AG04450 (cell line): ENCODE data around the gene RING1. TPM values are rescaled to one million over a fixed set of nuclear protein-coding genes. Genes with fewer than 3 reads are reported as not detected.

ENCODE experiments used
- CTCF ChIA-PET: fragments of 300-600, 350-600 bp; formaldehyde crosslinking; extraction: SDS; loops from one replicate; lab custom pipeline; 2022; ENCODE audit warnings: antibody characterized with exemption, inconsistent platforms; lab: Charles Lee
- POLR2A ChIA-PET: fragments of 350-600 bp; formaldehyde crosslinking; extraction: SDS; loops from one replicate; lab custom pipeline; 2021; ENCODE audit warnings: antibody characterized with exemption, inconsistent platforms; lab: Yijun Ruan, JAX
- DNase-seq: peaks from one replicate; pipeline ENCODE4 v3.0.0-alpha.2; 2011; ENCODE audit warnings: low read depth, low spot score
- H3K27ac ChIP-seq: one replicate; pipeline ENCODE4 v1.5.1; 2012; ENCODE audit warnings: low read depth, low read length, control low read depth
- H3K27me3 ChIP-seq: one replicate; pipeline ENCODE4 v1.6.0; 2012; ENCODE audit warnings: low read length; ENCODE audit not compliant: control insufficient read depth, insufficient read depth
- H3K4me3 ChIP-seq: 2 replicates; pipeline ENCODE4 v1.5.1; 2011; ENCODE audit warnings: mild to moderate bottlenecking, low read depth, low read length, control low read depth
- H3K9me3 ChIP-seq: 2 replicates; pipeline ENCODE4 v1.5.1; 2012; ENCODE audit warnings: low read length; ENCODE audit not compliant: control insufficient read depth, insufficient read depth
- CTCF ChIP-seq: IDR thresholded peaks from 2 replicates; pipeline ENCODE4 v1.5.1; 2011; ENCODE audit warnings: low read depth, low read length, control low read depth, inconsistent platforms
- polyA plus RNA-seq: library from polyadenylated mRNA; depleted of rRNA; stranded (reverse); fragments of >200 nt; gene quantifications from 2 replicates; pipeline ENCODE4 v1.2.3, GENCODE V29; 2011

The RING1 gene
- polyA plus RNA-seq, 1 experiment, result 23.8 TPM

GRCh38 chr6:33203443-33204164 is 4.7 kb upstream of the RING1 start:
- Histone ChIP-seq H3K27ac (no peak overlapping the region), H3K27me3 (no peaks in the 10 kb centered on the region), H3K4me3 (peak overlapping the region; percentile 17; the same call in 1 of the 2 replicates), H3K9me3 (peaks cover 3% of the 10 kb centered on the region; the same call in 1 of the 2 replicates)
- TF ChIP-seq CTCF, result no peak
- DNase-seq, result no peak
- ChIA-PET POLR2A (no interaction called here), CTCF (interaction anchor here (1.3 kb wide), 1 partner anchor 56 kb away, joined by 3 read pairs; no protein-coding TSS in a partner anchor)

GRCh38 chr6:33204165-33204414 is 4.2 kb upstream of the RING1 start:
- POLR2A ChIA-PET, result interaction anchor here (0.6 to 1.6 kb wide), 6 partner anchors 9 to 233 kb away, joined by 3 to 4 read pairs (median 3); no protein-coding TSS in a partner anchor
- H3K27me3 ChIP-seq, result no peaks in the 10 kb centered on the region
- H3K4me3 ChIP-seq, result peak overlapping the region; percentile 17; the same call in 1 of the 2 replicates
- no peak for TF ChIP-seq CTCF
- CTCF ChIA-PET, result interaction anchor here (1.3 kb wide), 1 partner anchor 271 kb away, joined by 3 read pairs; no protein-coding TSS in a partner anchor
- peaks cover 3% of the 10 kb centered on the region; the same call in 1 of the 2 replicates for H3K9me3 ChIP-seq
- DNase-seq, result no peak
- H3K27ac ChIP-seq, result no peak overlapping the region

GRCh38 chr6:33204415-33205190 is 3.7 kb upstream of the RING1 start, which contains the start of gene HSD17B8:
Gene HSD17B8, plus strand, starts transcription at chr6:33204655. Its CDS starts 14 bp downstream, at chr6:33204669.
- Histone ChIP-seq H3K9me3 (peaks cover 3% of the 10 kb centered on the region; the same call in 1 of the 2 replicates), H3K4me3 (peak within 1 kb of the TSS; percentile 76), H3K27ac (peak within 1 kb of the TSS; percentile 57), H3K27me3 (no peaks in the 10 kb centered on the region)
- DNase-seq, result peak; percentile 79
- CTCF ChIA-PET, result interaction anchor here (1.3 kb wide), 1 partner anchor 271 kb away, joined by 3 read pairs; no protein-coding TSS in a partner anchor
- POLR2A ChIA-PET, result interaction anchor here (0.6 to 1.6 kb wide), 8 partner anchors 8 to 233 kb away, joined by 3 to 5 read pairs (median 4); no protein-coding TSS in a partner anchor
- TF ChIP-seq CTCF, result no peak

- CTCF ChIA-PET, result interaction anchor here (1.3 kb wide), 1 partner anchor 272 kb away, joined by 3 read pairs; no protein-coding TSS in a partner anchor
- H3K27ac ChIP-seq, result peak overlapping the region; percentile 57
Observed at GRCh38 chr6:33205191-33206026, 2.9 kb upstream of the RING1 start.

More at GRCh38 chr6:33205191-33206026, 2.9 kb upstream of the RING1 start:
- POLR2A ChIA-PET, result interaction anchor here (0.5 to 1.6 kb wide), 3 partner anchors 41 to 234 kb away, joined by 3 to 5 read pairs (median 3); no protein-coding TSS in a partner anchor
- Histone ChIP-seq H3K9me3 (no peaks in the 10 kb centered on the region; the same call in 1 of the 2 replicates), H3K4me3 (peak overlapping the region; percentile 76), H3K27me3 (no peaks in the 10 kb centered on the region)
- DNase-seq, result no peak
- TF ChIP-seq CTCF, result no peak
